ENCODE results near the gene THOC6.

DNA sequence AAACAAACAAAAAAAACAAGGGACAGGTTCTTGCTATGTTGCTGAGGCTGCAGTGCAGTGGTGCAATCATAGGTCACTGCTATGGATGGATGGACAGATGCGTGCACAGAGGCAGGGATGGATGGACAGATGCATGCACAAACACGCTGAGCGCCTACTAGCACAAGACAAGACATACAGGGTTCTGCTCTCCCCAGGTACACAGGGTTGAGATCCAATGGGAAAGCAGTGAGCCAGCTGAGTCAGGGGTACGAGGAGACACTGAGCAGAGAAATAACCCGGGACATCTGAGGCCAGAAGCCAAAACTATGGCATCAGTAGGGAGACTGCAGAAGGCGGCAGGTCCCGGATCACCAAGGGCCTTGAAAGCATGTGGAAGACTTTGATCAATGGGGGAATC lies 47.8 kb downstream of the THOC6 start:
- TF ChIP-seq, protein P1, sequence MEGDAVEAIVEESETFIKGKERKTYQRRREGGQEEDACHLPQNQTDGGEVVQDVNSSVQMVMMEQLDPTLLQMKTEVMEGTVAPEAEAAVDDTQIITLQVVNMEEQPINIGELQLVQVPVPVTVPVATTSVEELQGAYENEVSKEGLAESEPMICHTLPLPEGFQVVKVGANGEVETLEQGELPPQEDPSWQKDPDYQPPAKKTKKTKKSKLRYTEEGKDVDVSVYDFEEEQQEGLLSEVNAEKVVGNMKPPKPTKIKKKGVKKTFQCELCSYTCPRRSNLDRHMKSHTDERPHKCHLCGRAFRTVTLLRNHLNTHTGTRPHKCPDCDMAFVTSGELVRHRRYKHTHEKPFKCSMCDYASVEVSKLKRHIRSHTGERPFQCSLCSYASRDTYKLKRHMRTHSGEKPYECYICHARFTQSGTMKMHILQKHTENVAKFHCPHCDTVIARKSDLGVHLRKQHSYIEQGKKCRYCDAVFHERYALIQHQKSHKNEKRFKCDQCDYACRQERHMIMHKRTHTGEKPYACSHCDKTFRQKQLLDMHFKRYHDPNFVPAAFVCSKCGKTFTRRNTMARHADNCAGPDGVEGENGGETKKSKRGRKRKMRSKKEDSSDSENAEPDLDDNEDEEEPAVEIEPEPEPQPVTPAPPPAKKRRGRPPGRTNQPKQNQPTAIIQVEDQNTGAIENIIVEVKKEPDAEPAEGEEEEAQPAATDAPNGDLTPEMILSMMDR (IDR thresholded peaks at IDR 0.05), result no peak
- TF ChIP-seq POLR2A (IDR thresholded peaks at IDR 0.05), result no peak
